ENCODE results near the gene CALM3.

CALM3 gene

GRCh38 chr19:46639358-46640182 lies 38.4 kb downstream of the CALM3 start:
- peak; percentile 77 to 89 (median 81) for DNase-seq

GRCh38 chr19:46640656-46641055 lies 39.5 kb downstream of the CALM3 start:
- DNase-seq: no peak

GRCh38 chr19:46644720-46645119 lies 43.6 kb downstream of the CALM3 start:
- no peak for DNase-seq

GRCh38 chr19:46646402-46646801 lies 45.3 kb downstream of the CALM3 start:
- DNase-seq: no peak

GRCh38 chr19:46648060-46648960 lies 47.2 kb downstream of the CALM3 start:
- peak; percentile 82 to 87 (median 87) for DNase-seq

GRCh38 chr19:46648961-46649960 lies 48.1 kb downstream of the CALM3 start:
- no peak for DNase-seq

GRCh38 chr19:46650445-46650844 lies 49.3 kb downstream of the CALM3 start:
- no peak for DNase-seq

- DNase-seq: no peak
Measured at GRCh38 chr19:46654621-46655152, 53.6 kb downstream of the CALM3 start.

- no peak for DNase-seq
Measured at GRCh38 chr19:46656541-46656940, 55.4 kb downstream of the CALM3 start.

- DNase-seq: peak in 1 of 3 donors; percentile 51
Measured at GRCh38 chr19:46659151-46660007, 58.2 kb downstream of the CALM3 start.

- no peak for DNase-seq
Measured at GRCh38 chr19:46660008-46660517, 58.9 kb downstream of the CALM3 start.
